Body of pancreas (tissue), 4 donors: ENCODE results near the gene JPH3.

Source experiments
- POLR2A ChIP-seq, 3 donors: fragments of 450-650 bp; IDR thresholded peaks; one replicate each; pipeline ENCODE4 v1.6.1; 2016; ENCODE audit warnings: antibody characterized with exemption in 3 of 3, mild to moderate bottlenecking in 2 of 3
- TF ChIP-seq, protein P1 (sequence below), 7 experiments: fragments of 450-650 bp in 4 of 7; fragments of 200-600 bp in 3 of 7; sonication (generic) in 3 of 7; IDR thresholded peaks; one replicate each; pipeline ENCODE4 v1.5.1; 2016 to 2019; ENCODE audit warnings: antibody characterized with exemption in 7 of 7

- TF ChIP-seq, protein P1, sequence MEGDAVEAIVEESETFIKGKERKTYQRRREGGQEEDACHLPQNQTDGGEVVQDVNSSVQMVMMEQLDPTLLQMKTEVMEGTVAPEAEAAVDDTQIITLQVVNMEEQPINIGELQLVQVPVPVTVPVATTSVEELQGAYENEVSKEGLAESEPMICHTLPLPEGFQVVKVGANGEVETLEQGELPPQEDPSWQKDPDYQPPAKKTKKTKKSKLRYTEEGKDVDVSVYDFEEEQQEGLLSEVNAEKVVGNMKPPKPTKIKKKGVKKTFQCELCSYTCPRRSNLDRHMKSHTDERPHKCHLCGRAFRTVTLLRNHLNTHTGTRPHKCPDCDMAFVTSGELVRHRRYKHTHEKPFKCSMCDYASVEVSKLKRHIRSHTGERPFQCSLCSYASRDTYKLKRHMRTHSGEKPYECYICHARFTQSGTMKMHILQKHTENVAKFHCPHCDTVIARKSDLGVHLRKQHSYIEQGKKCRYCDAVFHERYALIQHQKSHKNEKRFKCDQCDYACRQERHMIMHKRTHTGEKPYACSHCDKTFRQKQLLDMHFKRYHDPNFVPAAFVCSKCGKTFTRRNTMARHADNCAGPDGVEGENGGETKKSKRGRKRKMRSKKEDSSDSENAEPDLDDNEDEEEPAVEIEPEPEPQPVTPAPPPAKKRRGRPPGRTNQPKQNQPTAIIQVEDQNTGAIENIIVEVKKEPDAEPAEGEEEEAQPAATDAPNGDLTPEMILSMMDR (IDR thresholded peaks at IDR 0.05), result no peak
- TF ChIP-seq POLR2A (IDR thresholded peaks at IDR 0.05), result no peak
Observed at GRCh38 chr16:87628940-87629339, 26.6 kb downstream of the JPH3 start.
